AG10803 (cell line): ENCODE results near the gene PMFBP1.

Source experiments
- DNase-seq: peaks from one replicate; pipeline ENCODE4 v3.0.0; 2010; ENCODE audit warnings: low read depth
- H3K4me3 ChIP-seq: 2 replicates; pipeline ENCODE4 v1.5.1; 2011; ENCODE audit warnings: mild to moderate bottlenecking, low read length, control low read depth
- CTCF ChIP-seq: conservative IDR thresholded peaks from 2 replicates; pipeline ENCODE4 v1.5.1; 2011; ENCODE audit warnings: mild to moderate bottlenecking, low read length, control low read depth, inconsistent platforms

The PMFBP1 gene

GRCh38 chr16:72188541-72188940 lies 16.6 kb upstream of the PMFBP1 start:
- no peak for DNase-seq
- no peak overlapping the region for H3K4me3 ChIP-seq
- no peak for TF ChIP-seq CTCF

GRCh38 chr16:72187551-72187950 lies 15.6 kb upstream of the PMFBP1 start:
- no peak for DNase-seq
- no peak overlapping the region for H3K4me3 ChIP-seq
- TF ChIP-seq CTCF: no peak

- H3K4me3 ChIP-seq: no peak overlapping the region
- DNase-seq: no peak
- no peak for TF ChIP-seq CTCF
These were observed 11.0 kb upstream of the PMFBP1 start for GRCh38 chr16:72182976-72183375.

GRCh38 chr16:72179204-72179970 lies 7.4 kb upstream of the PMFBP1 start:
- no peak overlapping the region for H3K4me3 ChIP-seq
- DNase-seq: no peak
- TF ChIP-seq CTCF: no peak

GRCh38 chr16:72174726-72175125 lies 2.8 kb upstream of the PMFBP1 start:
- no peak for TF ChIP-seq CTCF
- no peak overlapping the region for H3K4me3 ChIP-seq
- DNase-seq: no peak

- no peak overlapping the region for H3K4me3 ChIP-seq
- DNase-seq: no peak
- no peak for TF ChIP-seq CTCF
These were observed 2.0 kb upstream of the PMFBP1 start for GRCh38 chr16:72173997-72174396.

- no peak for TF ChIP-seq CTCF
- no peak overlapping the region for H3K4me3 ChIP-seq
- no peak for DNase-seq
These were observed 719 bp downstream of the PMFBP1 start for GRCh38 chr16:72171236-72171635.
